Kidney (tissue), 22 donors: ENCODE results near the gene PCDHB6. TPM values are rescaled to one million over a fixed set of nuclear protein-coding genes. Genes with fewer than 3 reads are reported as not detected.
A peak's percentile ranks its signal among the peaks of the same experiment; 100 is the strongest.
"Not testable (repeated sequence)": the region's sequence is repeated elsewhere in the genome, so short reads cannot be mapped to it uniquely, and the experiment has no call there.

Source experiments
- DNase-seq, 5 donors: peaks; one replicate each; pipeline ENCODE4 v3.0.0-alpha.2; 2013 to 2020
- FAIRE-seq: peaks from 2 replicates; lab custom pipeline; 2012; peaks lifted over from hg19 to GRCh38; lab: Jason Lieb, UNC
- H3K27ac ChIP-seq, 2 donors: one replicate each; pipeline ENCODE4 v1.7.0; 2013; ENCODE audit warnings: low read depth in 2 of 2, low read length in 2 of 2, inconsistent platforms in 1 of 2
- H3K27me3 ChIP-seq: one replicate; pipeline ENCODE4 v1.7.1; 2013; ENCODE audit warnings: low read length, inconsistent platforms; ENCODE audit not compliant: control insufficient read depth, insufficient read depth
- H3K36me3 ChIP-seq, 3 donors: one replicate each; pipeline versions ENCODE4 v1.7.0 to v1.7.1; 2013; ENCODE audit warnings: low read length in 3 of 3, control low read depth in 1 of 3, inconsistent platforms in 1 of 3; ENCODE audit not compliant: insufficient read depth in 3 of 3, control insufficient read depth in 2 of 3
- H3K4me1 ChIP-seq, 3 donors: one replicate each; pipeline versions ENCODE4 v1.7.0 to v1.7.1; 2013; ENCODE audit warnings: low read length in 3 of 3, inconsistent platforms in 1 of 3, low read depth in 1 of 3; ENCODE audit not compliant: control insufficient read depth in 2 of 3, insufficient read depth in 2 of 3
- H3K4me3 ChIP-seq, 3 donors: one replicate each; pipeline versions ENCODE4 v1.7.0 to v1.8.1; 2013; ENCODE audit warnings: low read length in 3 of 3, control low read depth in 1 of 3, inconsistent platforms in 1 of 3
- H3K9ac ChIP-seq, 3 donors: one replicate each; pipeline versions ENCODE4 v1.7.0 to v1.7.1; 2013; ENCODE audit warnings: low read length in 3 of 3, control low read depth in 1 of 3, inconsistent platforms in 1 of 3
- H3K9me3 ChIP-seq, 3 donors: one replicate each; pipeline versions ENCODE4 v1.7.0 to v1.7.1; 2013; ENCODE audit warnings: low read length in 3 of 3, control low read depth in 1 of 3, inconsistent platforms in 1 of 3; ENCODE audit not compliant: control insufficient read depth in 2 of 3, insufficient read depth in 1 of 3
- CTCF ChIP-seq: IDR thresholded peaks from 3 replicates; pipeline ENCODE4 v1.5.1; 2012; ENCODE audit warnings: mild to moderate bottlenecking, moderate library complexity, borderline replicate concordance; ENCODE audit not compliant: insufficient read depth; ENCODE audit errors: extremely low read depth
- intact Hi-C: fragments of 100-400 bp; cut with DNase I; formaldehyde crosslinking; loops from one replicate; pipeline ENCODE4 v1.11.1; 2022
- long read RNA-seq, 10 donors: library from polyadenylated mRNA in 1 of 10; unstranded in 1 of 10; transcript quantifications; one replicate each; pipeline ENCODE4 v2.0.0 and lab custom pipeline, GENCODE V29; 2021 to 2026
- polyA plus RNA-seq: library from polyadenylated mRNA; stranded (reverse); fragments of 350-450 nt; fragmentation: Illumina TruSeq; extraction: RNeasy Lipid Tissue Mini Kit (QIAGEN cat#74804); gene quantifications from one replicate; pipeline ENCODE4 v1.2.3, GENCODE V29; 2014; ENCODE audit warnings: low read depth, low replicate concordance; ENCODE audit not compliant: insufficient read depth
- total RNA-seq: library from RNA; stranded (reverse); fragmentation: NEBNext Ultra II Directional; extraction: Animal tissue kit (Norgen Biotek cat#: 25700); gene quantifications from one replicate; pipeline ENCODE4 v1.2.1, GENCODE V29; 2021
- donor health status: control.
- donor health status: control.
- donor health status: control.
- donor health status: control.
- donor health status: control.
- donor health status: DM: yes; HTN: yes; CAD: no.
- donor health status: Normal renal cell carcinoma (clear cell type).

The PCDHB6 gene
- total RNA-seq = 2.0 TPM
- 0.32 TPM for polyA plus RNA-seq
- long read RNA-seq, donor 1, partial matches to known transcripts = 0 of 1 reads
- long read RNA-seq, donor 1, other reads (novel, unspliced or antisense) = 0 of 1 reads
- long read RNA-seq, donor 2 = 0 reads
- long read RNA-seq, donor 3, partial matches to known transcripts = 0 of 2 reads
- long read RNA-seq, donor 3, other reads (novel, unspliced or antisense) = 0 of 2 reads
- long read RNA-seq, donor 4 = 0 reads
- long read RNA-seq, donor 5 = 0 reads
- long read RNA-seq, donor 6, partial matches to known transcripts = 0 of 2 reads
- long read RNA-seq, donor 6, other reads (novel, unspliced or antisense) = 0 of 2 reads
- long read RNA-seq, donor 7, partial matches to known transcripts = 0 of 2 reads
- long read RNA-seq, donor 7, other reads (novel, unspliced or antisense) = 0 of 2 reads
- long read RNA-seq, donor 8 = 0 reads
- long read RNA-seq, donor 9, partial matches to known transcripts = 0 of 1 reads
- long read RNA-seq, donor 9, other reads (novel, unspliced or antisense) = 0 of 1 reads
- long read RNA-seq, donor 10, partial matches to known transcripts = 0 of 2 reads
- long read RNA-seq, donor 10, other reads (novel, unspliced or antisense) = 0 of 2 reads

- DNase-seq (peak in 3 of 5 donors; percentile 33 to 57 (median 51)), FAIRE-seq (no peak)
- Histone ChIP-seq H3K4me1 (no peaks in the 10 kb centered on the region), H3K27me3 (no peaks in the 10 kb centered on the region), H3K9ac (no peak within 1 kb of the TSS), H3K4me3 (peak within 1 kb of the TSS in 1 of 3 donors; percentile 44), H3K27ac (no peak within 1 kb of the TSS), H3K36me3 (no peaks in the 10 kb centered on the region), H3K9me3 (peaks cover 2 to 34% (median 9%) of the 10 kb centered on the region in 3 donors)
- TF ChIP-seq CTCF = peak; percentile 13
- intact Hi-C loops = no loop called here
Measured at GRCh38 chr5:141149812-141150211, at the start of gene PCDHB6. PCDHB6 (plus strand) TSS chr5:141150057; CDS start chr5:141150258, 201 bp downstream.

- DNase-seq (peak in 4 of 5 donors; percentile 34 to 64 (median 49)), FAIRE-seq (no peak)
- Histone ChIP-seq H3K9me3 (peaks cover 0 to 22% (median 3%) of the 10 kb centered on the region in 3 donors), H3K9ac (no peak within 1 kb of the TSS), H3K27me3 (no peaks in the 10 kb centered on the region), H3K4me1 (no peaks in the 10 kb centered on the region), H3K27ac (no peak within 1 kb of the TSS), H3K36me3 (no peaks in the 10 kb centered on the region), H3K4me3 (peak within 1 kb of the TSS; percentile 26 to 59 (median 53))
- intact Hi-C loops = no loop called here
- peak; percentile 22 for TF ChIP-seq CTCF
Measured at GRCh38 chr5:141100243-141100805, 49.5 kb upstream of the PCDHB6 start, which contains the start of gene PCDHB3. PCDHB3 (plus strand) TSS chr5:141100473; CDS start chr5:141100650, 177 bp downstream.

GRCh38 chr5:141101059-141101458 lies 48.8 kb upstream of the PCDHB6 start:
- TF ChIP-seq CTCF = no peak
- no peaks in the 10 kb centered on the region for H3K27me3 ChIP-seq
- FAIRE-seq (no peak), DNase-seq (peak in 1 of 5 donors; percentile 37)
- intact Hi-C loops = no loop called here
- peaks cover 0 to 17% (median 3%) of the 10 kb centered on the region in 3 donors for H3K9me3 ChIP-seq
- peak overlapping the region in 2 of 3 donors; percentile 53 to 55 for H3K4me3 ChIP-seq
- no peaks in the 10 kb centered on the region for H3K4me1 ChIP-seq
- H3K36me3 ChIP-seq = no peaks in the 10 kb centered on the region
- no peak overlapping the region for H3K9ac ChIP-seq
- no peak overlapping the region for H3K27ac ChIP-seq

- H3K4me3 ChIP-seq, H3K27ac ChIP-seq, H3K4me1 ChIP-seq, H3K9ac ChIP-seq, intact Hi-C loops, FAIRE-seq, H3K27me3 ChIP-seq, H3K36me3 ChIP-seq: not testable (repeated sequence)
- peaks cover 0 to 17% (median 3%) of the 10 kb centered on the region in 3 donors for H3K9me3 ChIP-seq
- DNase-seq = peak in 1 of 5 donors; percentile 17
Measured at GRCh38 chr5:141102070-141102469, 47.8 kb upstream of the PCDHB6 start.

GRCh38 chr5:141102471-141102870 lies 47.4 kb upstream of the PCDHB6 start:
- H3K36me3 ChIP-seq, FAIRE-seq, H3K4me1 ChIP-seq, H3K4me3 ChIP-seq, H3K27me3 ChIP-seq, H3K9ac ChIP-seq, intact Hi-C loops, H3K27ac ChIP-seq: not testable (repeated sequence)
- DNase-seq = peak in 1 of 5 donors; percentile 48
- H3K9me3 ChIP-seq = peaks cover 0 to 17% (median 3%) of the 10 kb centered on the region in 3 donors
